Peyer's patch (tissue), 4 donors: Measurements from ENCODE around the gene DEFB112.

ENCODE experiments used
- CTCF ChIP-seq, 6 experiments: fragments of 450-650 bp in 4 of 6; fragments of 200-600 bp in 2 of 6; sonication (generic) in 1 of 6; IDR thresholded peaks; one replicate each; pipeline ENCODE4 v1.5.1; 2017 to 2019; ENCODE audit warnings: antibody characterized with exemption in 6 of 6, mild to moderate bottlenecking in 3 of 6, moderate library complexity in 1 of 6
- POLR2A ChIP-seq, 2 donors: fragments of 450-650 bp; IDR thresholded peaks; one replicate each; pipeline ENCODE4 v1.5.1; 2017; ENCODE audit warnings: antibody characterized with exemption in 2 of 2, mild to moderate bottlenecking in 2 of 2, moderate library complexity in 2 of 2

GRCh38 chr6:50003139-50003538, 46.6 kb downstream of the DEFB112 start:
- TF ChIP-seq CTCF (IDR thresholded peaks at IDR 0.05) (no peak), POLR2A (IDR thresholded peaks at IDR 0.05) (no peak)
